ENCODE results near the gene USP17L27.
"Not testable (repeated sequence)": the region's sequence is repeated elsewhere in the genome, so short reads cannot be mapped to it uniquely, and the experiment has no call there.

Gene USP17L27, protein sequence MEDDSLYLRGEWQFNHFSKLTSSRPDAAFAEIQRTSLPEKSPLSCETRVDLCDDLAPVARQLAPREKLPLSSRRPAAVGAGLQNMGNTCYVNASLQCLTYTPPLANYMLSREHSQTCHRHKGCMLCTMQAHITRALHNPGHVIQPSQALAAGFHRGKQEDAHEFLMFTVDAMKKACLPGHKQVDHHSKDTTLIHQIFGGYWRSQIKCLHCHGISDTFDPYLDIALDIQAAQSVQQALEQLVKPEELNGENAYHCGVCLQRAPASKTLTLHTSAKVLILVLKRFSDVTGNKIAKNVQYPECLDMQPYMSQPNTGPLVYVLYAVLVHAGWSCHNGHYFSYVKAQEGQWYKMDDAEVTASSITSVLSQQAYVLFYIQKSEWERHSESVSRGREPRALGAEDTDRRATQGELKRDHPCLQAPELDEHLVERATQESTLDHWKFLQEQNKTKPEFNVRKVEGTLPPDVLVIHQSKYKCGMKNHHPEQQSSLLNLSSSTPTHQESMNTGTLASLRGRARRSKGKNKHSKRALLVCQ

DNA sequence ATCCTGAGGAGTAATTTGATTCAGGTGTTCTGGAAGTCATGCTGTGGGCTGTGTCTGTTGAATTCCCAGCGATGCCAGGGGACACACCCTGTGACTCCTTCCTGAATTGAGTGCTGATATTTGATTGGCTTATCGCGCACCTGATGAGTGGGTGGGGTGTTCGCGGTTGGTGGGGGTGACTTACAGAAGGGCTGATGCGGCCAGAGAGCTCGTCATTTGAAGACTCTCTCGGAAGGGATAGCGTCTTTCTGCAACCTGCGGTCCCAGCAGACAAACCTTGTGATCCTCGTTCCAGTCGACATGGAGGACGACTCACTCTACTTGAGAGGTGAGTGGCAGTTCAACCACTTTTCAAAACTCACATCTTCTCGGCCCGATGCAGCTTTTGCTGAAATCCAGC is at the start of gene USP17L27:
Gene USP17L27, plus strand, starts transcription at position 301 of the 400 bp plus-strand sequence. Its CDS starts 0 bp downstream, at position 301.
- DNase-seq (ENCODE audit: low read depth, low spot score); CTCF ChIA-PET; POLR2A ChIA-PET; H3K4me3 ChIP-seq (ENCODE audit: low read depth, low read length): not testable (repeated sequence)

DNA sequence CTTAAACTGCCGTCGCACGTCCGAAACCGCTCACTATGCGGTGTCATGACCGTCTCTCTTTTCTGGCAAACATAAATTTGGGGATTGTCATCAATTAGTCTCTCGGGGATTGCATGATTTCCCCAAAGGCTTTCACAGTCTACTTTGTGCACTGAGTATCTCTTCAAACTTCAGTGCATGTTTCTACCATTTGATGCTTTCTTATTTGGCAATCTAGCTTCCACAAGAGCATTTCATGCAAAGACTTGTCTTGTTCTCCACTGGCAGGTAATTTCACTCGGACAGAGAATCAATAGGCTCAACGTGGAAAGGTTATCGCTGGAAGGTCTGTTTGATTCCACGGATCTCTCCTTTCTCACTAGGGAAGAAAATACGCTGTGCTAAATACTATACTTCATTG is 19.8 kb upstream of the USP17L27 start:
- DNase-seq (ENCODE audit: low read depth, low spot score); H3K4me3 ChIP-seq (ENCODE audit: low read depth, low read length); POLR2A ChIA-PET; CTCF ChIA-PET: not testable (repeated sequence)

DNA sequence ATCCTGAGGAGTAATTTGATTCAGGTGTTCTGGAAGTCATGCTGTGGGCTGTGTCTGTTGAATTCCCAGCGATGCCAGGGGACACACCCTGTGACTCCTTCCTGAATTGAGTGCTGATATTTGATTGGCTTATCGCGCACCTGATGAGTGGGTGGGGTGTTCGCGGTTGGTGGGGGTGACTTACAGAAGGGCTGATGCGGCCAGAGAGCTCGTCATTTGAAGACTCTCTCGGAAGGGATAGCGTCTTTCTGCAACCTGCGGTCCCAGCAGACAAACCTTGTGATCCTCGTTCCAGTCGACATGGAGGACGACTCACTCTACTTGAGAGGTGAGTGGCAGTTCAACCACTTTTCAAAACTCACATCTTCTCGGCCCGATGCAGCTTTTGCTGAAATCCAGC is 19.1 kb upstream of the USP17L27 start, which contains the start of gene USP17L24:
Gene USP17L24, plus strand, starts transcription at position 301 of the 400 bp plus-strand sequence. Its CDS starts 0 bp downstream, at position 301.
- H3K4me3 ChIP-seq (ENCODE audit: low read depth, low read length); POLR2A ChIA-PET; DNase-seq (ENCODE audit: low read depth, low spot score); CTCF ChIA-PET: not testable (repeated sequence)

DNA sequence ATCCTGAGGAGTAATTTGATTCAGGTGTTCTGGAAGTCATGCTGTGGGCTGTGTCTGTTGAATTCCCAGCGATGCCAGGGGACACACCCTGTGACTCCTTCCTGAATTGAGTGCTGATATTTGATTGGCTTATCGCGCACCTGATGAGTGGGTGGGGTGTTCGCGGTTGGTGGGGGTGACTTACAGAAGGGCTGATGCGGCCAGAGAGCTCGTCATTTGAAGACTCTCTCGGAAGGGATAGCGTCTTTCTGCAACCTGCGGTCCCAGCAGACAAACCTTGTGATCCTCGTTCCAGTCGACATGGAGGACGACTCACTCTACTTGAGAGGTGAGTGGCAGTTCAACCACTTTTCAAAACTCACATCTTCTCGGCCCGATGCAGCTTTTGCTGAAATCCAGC is 14.3 kb upstream of the USP17L27 start, which contains the start of gene USP17L25:
Gene USP17L25, plus strand, starts transcription at position 301 of the 400 bp plus-strand sequence. Its CDS starts 0 bp downstream, at position 301.
- H3K4me3 ChIP-seq (ENCODE audit: low read depth, low read length); CTCF ChIA-PET; DNase-seq (ENCODE audit: low read depth, low spot score); POLR2A ChIA-PET: not testable (repeated sequence)

DNA sequence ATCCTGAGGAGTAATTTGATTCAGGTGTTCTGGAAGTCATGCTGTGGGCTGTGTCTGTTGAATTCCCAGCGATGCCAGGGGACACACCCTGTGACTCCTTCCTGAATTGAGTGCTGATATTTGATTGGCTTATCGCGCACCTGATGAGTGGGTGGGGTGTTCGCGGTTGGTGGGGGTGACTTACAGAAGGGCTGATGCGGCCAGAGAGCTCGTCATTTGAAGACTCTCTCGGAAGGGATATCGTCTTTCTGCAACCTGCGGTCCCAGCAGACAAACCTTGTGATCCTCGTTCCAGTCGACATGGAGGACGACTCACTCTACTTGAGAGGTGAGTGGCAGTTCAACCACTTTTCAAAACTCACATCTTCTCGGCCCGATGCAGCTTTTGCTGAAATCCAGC is 9.6 kb upstream of the USP17L27 start, which contains the start of gene USP17L26:
Gene USP17L26, plus strand, starts transcription at position 301 of the 400 bp plus-strand sequence. Its CDS starts 0 bp downstream, at position 301.
- DNase-seq (ENCODE audit: low read depth, low spot score); CTCF ChIA-PET; H3K4me3 ChIP-seq (ENCODE audit: low read depth, low read length); POLR2A ChIA-PET: not testable (repeated sequence)

DNA sequence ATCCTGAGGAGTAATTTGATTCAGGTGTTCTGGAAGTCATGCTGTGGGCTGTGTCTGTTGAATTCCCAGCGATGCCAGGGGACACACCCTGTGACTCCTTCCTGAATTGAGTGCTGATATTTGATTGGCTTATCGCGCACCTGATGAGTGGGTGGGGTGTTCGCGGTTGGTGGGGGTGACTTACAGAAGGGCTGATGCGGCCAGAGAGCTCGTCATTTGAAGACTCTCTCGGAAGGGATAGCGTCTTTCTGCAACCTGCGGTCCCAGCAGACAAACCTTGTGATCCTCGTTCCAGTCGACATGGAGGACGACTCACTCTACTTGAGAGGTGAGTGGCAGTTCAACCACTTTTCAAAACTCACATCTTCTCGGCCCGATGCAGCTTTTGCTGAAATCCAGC is 4.8 kb upstream of the USP17L27 start, which contains the start of gene USP17L5:
Gene USP17L5, plus strand, starts transcription at position 301 of the 400 bp plus-strand sequence. Its CDS starts 0 bp downstream, at position 301.
- POLR2A ChIA-PET; CTCF ChIA-PET; H3K4me3 ChIP-seq (ENCODE audit: low read depth, low read length); DNase-seq (ENCODE audit: low read depth, low spot score): not testable (repeated sequence)

DNA sequence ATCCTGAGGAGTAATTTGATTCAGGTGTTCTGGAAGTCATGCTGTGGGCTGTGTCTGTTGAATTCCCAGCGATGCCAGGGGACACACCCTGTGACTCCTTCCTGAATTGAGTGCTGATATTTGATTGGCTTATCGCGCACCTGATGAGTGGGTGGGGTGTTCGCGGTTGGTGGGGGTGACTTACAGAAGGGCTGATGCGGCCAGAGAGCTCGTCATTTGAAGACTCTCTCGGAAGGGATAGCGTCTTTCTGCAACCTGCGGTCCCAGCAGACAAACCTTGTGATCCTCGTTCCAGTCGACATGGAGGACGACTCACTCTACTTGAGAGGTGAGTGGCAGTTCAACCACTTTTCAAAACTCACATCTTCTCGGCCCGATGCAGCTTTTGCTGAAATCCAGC is 4.6 kb downstream of the USP17L27 start, which contains the start of gene USP17L28:
Gene USP17L28, plus strand, starts transcription at position 301 of the 400 bp plus-strand sequence. Its CDS starts 0 bp downstream, at position 301.
- DNase-seq (ENCODE audit: low read depth, low spot score); CTCF ChIA-PET; POLR2A ChIA-PET; H3K4me3 ChIP-seq (ENCODE audit: low read depth, low read length): not testable (repeated sequence)

DNA sequence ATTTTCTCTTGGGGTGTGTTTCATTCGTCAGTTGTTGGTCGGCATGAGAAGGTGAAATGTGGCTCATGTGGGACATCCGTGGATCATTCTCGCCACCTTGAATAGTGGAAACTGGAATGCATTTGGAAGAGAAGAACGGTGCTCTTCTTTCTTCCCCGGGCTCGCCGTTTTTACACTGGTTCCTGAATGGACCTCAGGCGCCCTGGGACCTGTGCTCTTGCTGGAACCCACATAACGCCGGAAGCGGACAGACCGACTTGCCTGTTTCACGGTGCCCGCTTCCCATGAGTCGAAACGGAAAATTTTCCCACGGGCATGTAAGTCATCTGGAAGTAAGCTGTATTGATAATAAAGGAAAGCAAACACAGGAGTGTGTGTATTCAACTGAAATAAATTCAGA is 6.9 kb downstream of the USP17L27 start:
- CTCF ChIA-PET; POLR2A ChIA-PET; H3K4me3 ChIP-seq (ENCODE audit: low read depth, low read length); DNase-seq (ENCODE audit: low read depth, low spot score): not testable (repeated sequence)

DNA sequence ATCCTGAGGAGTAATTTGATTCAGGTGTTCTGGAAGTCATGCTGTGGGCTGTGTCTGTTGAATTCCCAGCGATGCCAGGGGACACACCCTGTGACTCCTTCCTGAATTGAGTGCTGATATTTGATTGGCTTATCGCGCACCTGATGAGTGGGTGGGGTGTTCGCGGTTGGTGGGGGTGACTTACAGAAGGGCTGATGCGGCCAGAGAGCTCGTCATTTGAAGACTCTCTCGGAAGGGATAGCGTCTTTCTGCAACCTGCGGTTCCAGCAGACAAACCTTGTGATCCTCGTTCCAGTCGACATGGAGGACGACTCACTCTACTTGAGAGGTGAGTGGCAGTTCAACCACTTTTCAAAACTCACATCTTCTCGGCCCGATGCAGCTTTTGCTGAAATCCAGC is 9.4 kb downstream of the USP17L27 start, which contains the start of gene USP17L29:
Gene USP17L29, plus strand, starts transcription at position 301 of the 400 bp plus-strand sequence. Its CDS starts 0 bp downstream, at position 301.
- POLR2A ChIA-PET; CTCF ChIA-PET; H3K4me3 ChIP-seq (ENCODE audit: low read depth, low read length); DNase-seq (ENCODE audit: low read depth, low spot score): not testable (repeated sequence)

DNA sequence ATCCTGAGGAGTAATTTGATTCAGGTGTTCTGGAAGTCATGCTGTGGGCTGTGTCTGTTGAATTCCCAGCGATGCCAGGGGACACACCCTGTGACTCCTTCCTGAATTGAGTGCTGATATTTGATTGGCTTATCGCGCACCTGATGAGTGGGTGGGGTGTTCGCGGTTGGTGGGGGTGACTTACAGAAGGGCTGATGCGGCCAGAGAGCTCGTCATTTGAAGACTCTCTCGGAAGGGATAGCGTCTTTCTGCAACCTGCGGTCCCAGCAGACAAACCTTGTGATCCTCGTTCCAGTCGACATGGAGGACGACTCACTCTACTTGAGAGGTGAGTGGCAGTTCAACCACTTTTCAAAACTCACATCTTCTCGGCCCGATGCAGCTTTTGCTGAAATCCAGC is 18.9 kb downstream of the USP17L27 start, which contains the start of gene USP17L30:
Gene USP17L30, plus strand, starts transcription at position 301 of the 400 bp plus-strand sequence. Its CDS starts 0 bp downstream, at position 301.
- CTCF ChIA-PET; DNase-seq (ENCODE audit: low read depth, low spot score); H3K4me3 ChIP-seq (ENCODE audit: low read depth, low read length); POLR2A ChIA-PET: not testable (repeated sequence)

DNA sequence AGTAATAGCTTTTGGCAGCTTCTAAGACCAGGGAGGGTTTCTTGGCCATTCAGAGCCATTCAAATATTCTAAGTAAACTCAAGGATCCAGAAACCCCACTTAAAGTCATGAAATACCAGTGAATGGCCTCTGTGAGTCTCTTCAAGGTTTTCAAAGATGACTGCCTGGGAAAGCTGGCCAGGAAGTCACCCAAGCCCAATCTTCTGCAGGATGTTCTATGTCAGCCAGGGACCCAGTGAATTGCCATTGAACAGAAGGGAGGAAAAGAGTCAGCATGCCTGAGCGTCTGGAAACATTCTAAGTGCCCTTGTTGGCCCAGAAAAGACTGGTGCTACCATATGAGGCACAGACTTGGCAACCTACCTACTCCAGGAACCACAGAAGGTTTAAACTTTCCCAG is 35.9 kb downstream of the USP17L27 start:
- DNase-seq (ENCODE audit: low read depth, low spot score); CTCF ChIA-PET; H3K4me3 ChIP-seq (ENCODE audit: low read depth, low read length); POLR2A ChIA-PET: not testable (repeated sequence)

DNA sequence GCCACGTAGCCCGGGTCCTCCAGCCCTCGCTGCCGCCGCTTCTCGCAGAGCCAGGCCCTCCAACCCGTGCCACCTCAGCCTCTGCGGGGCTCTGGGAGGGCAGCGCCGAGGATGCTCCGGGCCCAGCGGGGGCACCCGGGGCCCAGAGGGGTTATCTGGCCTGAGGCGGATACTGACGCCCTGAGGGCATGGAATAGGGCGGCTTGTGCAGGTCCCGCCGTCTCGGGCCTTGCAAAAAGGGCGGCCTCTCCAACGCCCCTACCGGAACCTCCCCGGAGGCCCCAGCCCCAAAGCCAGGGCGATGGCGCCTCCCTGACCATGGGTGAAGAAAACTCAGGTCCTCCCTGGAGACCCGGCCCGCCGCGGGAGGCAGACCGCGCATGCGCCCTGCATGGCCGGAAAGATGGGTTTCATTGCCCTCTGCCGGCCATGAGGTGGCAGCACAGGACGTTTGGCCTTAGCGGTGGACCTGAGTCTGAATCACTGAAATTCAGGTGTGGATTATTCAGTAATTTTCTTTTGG is 37.1 kb downstream of the USP17L27 start:
- CTCF ChIA-PET; DNase-seq (ENCODE audit: low read depth, low spot score); POLR2A ChIA-PET: not testable (repeated sequence)
- peak overlapping the region; percentile 44 for H3K4me3 ChIP-seq (ENCODE audit: low read depth, low read length)

Measured in AG04449 (cell line).